ENCODE measurements around the gene ARAP3.

The ARAP3 gene

DNA sequence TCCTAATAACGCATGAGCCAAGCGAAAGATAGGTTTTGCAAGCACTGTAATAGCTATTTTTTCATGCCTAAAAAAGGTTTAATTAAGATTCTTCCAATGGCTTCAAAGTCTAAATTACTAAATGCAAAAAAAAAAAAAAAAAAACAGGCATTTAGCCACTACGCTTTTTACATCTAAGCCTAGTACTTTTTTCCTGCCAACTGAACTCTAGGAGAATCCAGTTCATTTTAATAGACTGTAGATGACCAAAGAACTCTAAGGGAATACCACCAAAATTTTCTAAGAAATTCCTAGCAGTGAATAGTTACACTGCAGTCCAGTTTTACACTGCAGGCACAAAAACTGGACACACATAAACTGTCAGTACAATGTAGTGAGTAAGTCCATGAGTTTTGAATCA, 73.0 kb downstream of the ARAP3 start:
- no peak for DNase-seq

GRCh38 chr5:141608557-141608956, 73.5 kb downstream of the ARAP3 start:
- DNase-seq: no peak

- DNase-seq: no peak
Measured at GRCh38 chr5:141608046-141608445, 74.0 kb downstream of the ARAP3 start.

DNA sequence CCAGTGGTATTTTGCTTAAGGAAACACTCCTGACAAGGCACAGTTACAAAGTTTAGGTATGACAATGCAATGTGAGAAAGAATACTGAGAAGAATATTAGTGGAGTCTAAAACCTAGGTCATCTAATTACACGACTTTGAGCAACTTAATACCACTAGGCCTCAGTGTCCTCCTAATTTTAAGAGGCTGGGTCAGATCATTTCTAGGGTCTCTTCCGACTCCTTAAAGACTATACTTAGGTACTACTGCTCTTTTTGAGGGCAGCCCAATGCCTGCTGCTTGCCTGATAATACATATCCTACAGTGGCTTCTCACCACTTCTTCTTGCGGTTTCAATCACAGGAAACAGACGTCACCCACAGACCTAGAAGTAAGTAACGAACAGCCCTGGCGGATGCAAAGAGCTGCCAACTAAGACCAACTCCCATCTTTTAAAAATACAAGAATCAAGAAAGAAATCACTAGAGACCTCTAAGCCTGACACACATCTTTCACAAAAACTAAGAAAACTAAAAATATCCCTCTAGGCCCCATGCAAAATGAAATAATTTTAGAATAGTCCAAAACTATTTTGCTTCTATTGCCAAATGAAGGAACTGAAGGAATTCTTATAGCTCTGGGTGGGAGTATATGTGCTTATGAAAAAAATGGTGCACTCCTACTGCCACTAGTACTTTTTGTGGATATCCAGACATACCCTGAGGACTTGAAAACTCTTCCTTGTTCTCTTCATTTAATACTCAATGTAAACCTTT, 76.3 kb downstream of the ARAP3 start:
- no peak for DNase-seq

- DNase-seq: no peak
Measured at GRCh38 chr5:141603923-141604717, 77.9 kb downstream of the ARAP3 start.
